Hepatocyte (in vitro differentiated cells): ENCODE measurements around the gene BBS9. TPM values are rescaled to one million over a fixed set of nuclear protein-coding genes. Genes with fewer than 3 reads are reported as not detected.

Source experiments
- DNase-seq: peaks from one replicate; pipeline ENCODE4 v3.0.0-alpha.2; 2016; ENCODE audit warnings: low spot score
- H2AFZ ChIP-seq: fragments of 200-600 bp; sonication (generic); 2 replicates; pipeline ENCODE4 v1.6.0; 2016; ENCODE audit warnings: antibody characterized with exemption, mild to moderate bottlenecking
- H3K27ac ChIP-seq: fragments of 200-600 bp; sonication (generic); 2 replicates; pipeline ENCODE4 v1.5.1; 2016; ENCODE audit warnings: mild to moderate bottlenecking
- H3K27me3 ChIP-seq: fragments of 200-600 bp; sonication (generic); 2 replicates; pipeline ENCODE4 v1.6.1; 2016
- H3K36me3 ChIP-seq: fragments of 200-600 bp; sonication (generic); replicated peaks from 2 replicates; pipeline ENCODE4 v1.5.1; 2016; ENCODE audit warnings: low read depth; ENCODE audit not compliant: insufficient read depth
- H3K4me1 ChIP-seq: fragments of 200-600 bp; sonication (generic); 2 replicates; pipeline ENCODE4 v1.5.1; 2016; ENCODE audit warnings: mild to moderate bottlenecking, moderate library complexity; ENCODE audit not compliant: insufficient read depth
- H3K4me2 ChIP-seq: fragments of 200-600 bp; sonication (generic); 2 replicates; pipeline ENCODE4 v1.6.0; 2016
- H3K4me3 ChIP-seq: fragments of 200-600 bp; sonication (generic); 2 replicates; pipeline ENCODE4 v1.5.1; 2016; ENCODE audit warnings: mild to moderate bottlenecking
- H3K79me2 ChIP-seq: fragments of 200-600 bp; sonication (generic); 2 replicates; pipeline ENCODE4 v1.6.0; 2017; ENCODE audit warnings: mild to moderate bottlenecking
- H3K9me2 ChIP-seq: fragments of 200-600 bp; sonication (generic); replicated peaks from 2 replicates; pipeline ENCODE4 v1.6.0; 2017; ENCODE audit warnings: mild to moderate bottlenecking; ENCODE audit not compliant: insufficient read depth
- H3K9me3 ChIP-seq: fragments of 200-600 bp; sonication (generic); 2 replicates; pipeline ENCODE4 v1.5.1; 2016; ENCODE audit warnings: low read depth, mild to moderate bottlenecking
- H4K20me1 ChIP-seq: fragments of 200-600 bp; sonication (generic); 2 replicates; pipeline ENCODE4 v1.6.0; 2016; ENCODE audit warnings: mild to moderate bottlenecking; ENCODE audit not compliant: insufficient read depth, poor library complexity, severe bottlenecking
- EZH2 ChIP-seq: fragments of 200-600 bp; sonication (generic); IDR thresholded peaks from 2 replicates; pipeline ENCODE4 v1.6.1; 2016; ENCODE audit warnings: antibody characterized with exemption, mild to moderate bottlenecking, borderline replicate concordance
- EZH2phosphoT487 ChIP-seq: fragments of 200-600 bp; sonication (generic); IDR thresholded peaks from one replicate; pipeline ENCODE4 v1.6.1; 2018; ENCODE audit warnings: antibody characterized with exemption, mild to moderate bottlenecking, low read depth, moderate library complexity; ENCODE audit not compliant: unreplicated experiment, severe bottlenecking
- WGBS: methylation state at CpG from one replicate; pipeline ENCODE4 v1.1.6; 2016; ENCODE audit warnings: low lambda C conversion rate; ENCODE audit errors: missing lambda C conversion rate; 5-methylcytosine and 5-hydroxymethylcytosine counted together
- polyA plus RNA-seq: library from polyadenylated mRNA; unstranded; fragments of >200 nt; fragmentation: Nextera tagmentation; extraction: Ambion mirVana; gene quantifications from 2 replicates; pipeline ENCODE4 v1.2.1, GENCODE V29; 2016
- small RNA-seq: library from RNA; depleted of rRNA; stranded (forward); fragments of <200 nt; gene quantifications from one replicate; pipeline ENCODE3, GENCODE V24; 2014
- total RNA-seq: library from RNA; depleted of rRNA; stranded (reverse); fragments of >200 nt; gene quantifications from 2 replicates; pipeline ENCODE4 v1.2.3, GENCODE V29; 2014
- TF ChIP-seq, protein P1 (sequence below): fragments of 200-600 bp; sonication (generic); IDR thresholded peaks from 2 replicates; pipeline ENCODE4 v1.5.1; 2016; ENCODE audit warnings: antibody characterized with exemption, mild to moderate bottlenecking; ENCODE audit not compliant: poor library complexity

The BBS9 gene
- total and polyA plus RNA-seq, 2 experiments from 2014 or later, result 10.1 to 12.3 TPM

DNA sequence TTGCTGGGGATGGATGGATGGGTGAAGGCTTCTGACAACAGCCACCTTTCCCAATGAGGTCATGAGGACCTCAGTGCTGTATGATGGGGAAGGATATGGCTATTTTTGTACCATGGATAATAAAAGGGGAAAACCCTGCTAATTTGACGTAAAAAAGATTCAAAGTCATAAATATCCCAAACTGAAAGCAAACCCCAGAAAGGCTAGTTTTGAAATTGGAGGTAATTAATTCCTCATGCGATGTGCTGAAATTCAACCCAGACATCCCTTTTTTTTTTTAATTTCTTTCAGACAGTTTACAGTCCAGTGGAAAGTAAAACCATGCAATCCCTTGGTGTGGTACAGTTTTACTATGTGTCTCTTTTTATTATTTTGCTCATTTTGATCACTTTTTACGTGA lies 521.5 kb downstream of the BBS9 start:
- DNase-seq, result no peak
- no peaks in the 10 kb centered on the region for H3K27me3 ChIP-seq
- no peaks in the 10 kb centered on the region for H3K36me3 ChIP-seq
- TF ChIP-seq EZH2, result no peak
- no peak overlapping the region for H2AFZ ChIP-seq
- H3K79me2 ChIP-seq, result no peaks in the 10 kb centered on the region
- H3K4me3 ChIP-seq, result no peak overlapping the region
- H3K4me2 ChIP-seq, result no peak overlapping the region
- H3K9me3 ChIP-seq, result no peaks in the 10 kb centered on the region
- H3K4me1 ChIP-seq, result no peaks in the 10 kb centered on the region
- no peaks in the 10 kb centered on the region for H3K9me2 ChIP-seq
- no peaks in the 10 kb centered on the region for H4K20me1 ChIP-seq
- no peak overlapping the region for H3K27ac ChIP-seq
- WGBS, result 68% methylated on average over 3 of the region's 3 CpGs

DNA sequence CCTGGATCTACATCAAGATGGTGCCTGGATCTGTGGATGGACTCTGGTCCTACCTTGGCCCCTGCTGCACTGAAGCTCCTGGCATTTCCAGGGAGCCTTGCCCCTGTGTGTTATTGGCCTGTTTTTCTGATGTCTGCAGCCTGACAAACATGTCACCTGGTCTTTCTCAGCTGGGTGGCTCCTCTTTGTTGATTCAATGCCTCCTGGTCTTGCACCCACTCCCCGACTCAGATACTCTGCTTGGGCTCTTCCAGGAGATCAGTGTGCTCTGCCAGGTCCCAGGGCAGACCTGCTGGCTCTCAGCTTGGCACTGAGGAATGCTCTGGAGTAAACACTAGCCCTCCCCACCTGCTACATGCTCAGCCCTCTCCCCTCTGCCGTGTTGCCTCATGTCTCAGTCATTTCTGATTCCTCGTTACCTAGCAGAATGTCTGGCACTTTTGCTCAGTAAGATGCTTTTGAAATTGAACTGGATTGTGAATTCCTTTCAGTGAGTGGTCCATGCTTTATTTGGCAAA lies 522.7 kb downstream of the BBS9 start:
- Histone ChIP-seq H4K20me1 (no peaks in the 10 kb centered on the region), H3K79me2 (no peaks in the 10 kb centered on the region), H2AFZ (no peak overlapping the region), H3K27me3 (no peaks in the 10 kb centered on the region), H3K9me3 (no peaks in the 10 kb centered on the region), H3K4me1 (no peaks in the 10 kb centered on the region), H3K27ac (no peak overlapping the region), H3K4me2 (no peak overlapping the region), H3K36me3 (no peaks in the 10 kb centered on the region), H3K4me3 (no peak overlapping the region), H3K9me2 (no peaks in the 10 kb centered on the region)
- no peak for DNase-seq
- WGBS, result 69% methylated on average over 3 of the region's 3 CpGs
- TF ChIP-seq, protein P1, sequence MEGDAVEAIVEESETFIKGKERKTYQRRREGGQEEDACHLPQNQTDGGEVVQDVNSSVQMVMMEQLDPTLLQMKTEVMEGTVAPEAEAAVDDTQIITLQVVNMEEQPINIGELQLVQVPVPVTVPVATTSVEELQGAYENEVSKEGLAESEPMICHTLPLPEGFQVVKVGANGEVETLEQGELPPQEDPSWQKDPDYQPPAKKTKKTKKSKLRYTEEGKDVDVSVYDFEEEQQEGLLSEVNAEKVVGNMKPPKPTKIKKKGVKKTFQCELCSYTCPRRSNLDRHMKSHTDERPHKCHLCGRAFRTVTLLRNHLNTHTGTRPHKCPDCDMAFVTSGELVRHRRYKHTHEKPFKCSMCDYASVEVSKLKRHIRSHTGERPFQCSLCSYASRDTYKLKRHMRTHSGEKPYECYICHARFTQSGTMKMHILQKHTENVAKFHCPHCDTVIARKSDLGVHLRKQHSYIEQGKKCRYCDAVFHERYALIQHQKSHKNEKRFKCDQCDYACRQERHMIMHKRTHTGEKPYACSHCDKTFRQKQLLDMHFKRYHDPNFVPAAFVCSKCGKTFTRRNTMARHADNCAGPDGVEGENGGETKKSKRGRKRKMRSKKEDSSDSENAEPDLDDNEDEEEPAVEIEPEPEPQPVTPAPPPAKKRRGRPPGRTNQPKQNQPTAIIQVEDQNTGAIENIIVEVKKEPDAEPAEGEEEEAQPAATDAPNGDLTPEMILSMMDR, result no peak
- TF ChIP-seq EZH2 (no peak), EZH2phosphoT487 (no peak)

DNA sequence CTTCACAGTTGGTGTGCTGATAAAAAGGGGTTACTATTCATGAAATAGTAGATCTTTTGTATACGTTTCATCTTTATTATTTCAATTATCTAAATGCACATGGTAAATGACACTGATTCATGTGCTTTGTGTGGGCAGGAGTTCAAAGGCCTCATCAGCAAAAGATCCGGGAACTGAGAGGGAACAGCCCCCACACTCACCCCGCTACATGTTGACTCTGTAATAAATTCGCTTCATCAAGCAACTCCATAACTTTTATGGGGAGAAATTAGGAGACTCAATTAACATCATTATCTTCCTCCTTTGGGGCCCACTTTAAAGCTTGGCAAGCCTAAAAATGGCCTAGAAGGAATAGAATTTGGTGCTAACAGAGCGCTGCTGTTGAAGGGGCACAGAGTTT lies 525.3 kb downstream of the BBS9 start:
- Histone ChIP-seq H3K79me2 (no peaks in the 10 kb centered on the region), H3K9me3 (no peaks in the 10 kb centered on the region), H3K4me1 (no peaks in the 10 kb centered on the region), H3K36me3 (no peaks in the 10 kb centered on the region), H2AFZ (no peak overlapping the region), H3K9me2 (no peaks in the 10 kb centered on the region), H3K27ac (no peak overlapping the region), H4K20me1 (no peaks in the 10 kb centered on the region), H3K4me2 (no peak overlapping the region), H3K4me3 (no peak overlapping the region), H3K27me3 (no peaks in the 10 kb centered on the region)
- DNase-seq, result no peak
- TF ChIP-seq EZH2 (no peak), EZH2phosphoT487 (no peak)
- TF ChIP-seq, protein P1, result no peak
- WGBS, result 82% methylated on average over 5 of the region's 5 CpGs

Small RNA genes lying within 50 kb of the gene (small RNA-seq; reads per million reads assigned to genes)
- not detected for gene AC007312.1
- gene AC074338.1, result not detected
- 0.09 reads per million for gene RNA5SP229

Other genes with a start within 250 kb of the BBS9 start
- 49.7 and 67.8 TPM in 2 replicates for gene KBTBD2, start 237.8 kb upstream of the BBS9 start, total RNA-seq
- 22.1 and 23.7 TPM in 2 replicates for gene KBTBD2, start 237.8 kb upstream of the BBS9 start, polyA plus RNA-seq
- 91.2 and 109 TPM in 2 replicates for gene FKBP9, start 172.1 kb upstream of the BBS9 start, total RNA-seq
- 81.5 and 88.8 TPM in 2 replicates for gene FKBP9, start 172.1 kb upstream of the BBS9 start, polyA plus RNA-seq
- 38.0 and 39.2 TPM in 2 replicates for gene NT5C3A, start 66.8 kb upstream of the BBS9 start, total RNA-seq
- 18.8 and 21.2 TPM in 2 replicates for gene NT5C3A, start 66.8 kb upstream of the BBS9 start, polyA plus RNA-seq
- gene RP9, start 20.2 kb upstream of the BBS9 start, total RNA-seq, result 7.9 and 12.5 TPM in 2 replicates
- gene RP9, start 20.2 kb upstream of the BBS9 start, polyA plus RNA-seq, result 18.0 and 18.7 TPM in 2 replicates